Activated B cell treated with CpG ODN at 0.5 μM for 24 hours (primary cell): Measurements from ENCODE around the gene ABITRAM. TPM values are rescaled to one million over a fixed set of nuclear protein-coding genes. Genes with fewer than 3 reads are reported as not detected.
A peak's percentile ranks its signal among the peaks of the same experiment; 100 is the strongest.
"Not testable (repeated sequence)": the region's sequence is repeated elsewhere in the genome, so short reads cannot be mapped to it uniquely, and the experiment has no call there.

Source experiments
- ATAC-seq: fragments of 200-7000 bp; cut with Tn5 transposase; one replicate; pipeline ENCODE4 v1.10.0; 2021; ENCODE audit warnings: low read depth, mild to moderate bottlenecking, moderate library complexity
- CTCF ChIA-PET: fragments of 350-600 bp; sonication (Branson Sonifier 250); formaldehyde crosslinking; loops from one replicate; lab custom pipeline; 2021; ENCODE audit warnings: antibody characterized with exemption; lab: Charles Lee
- POLR2A ChIA-PET: fragments of 350-600 bp; sonication (Branson Sonifier 250); formaldehyde crosslinking; loops from one replicate; lab custom pipeline; 2021; ENCODE audit warnings: antibody characterized with exemption; lab: Charles Lee
- DNase-seq: peaks from one replicate; pipeline ENCODE4 v3.0.0; 2022
- H3K27ac Mint-ChIP-seq: one replicate; pipeline ENCODE4 v1.8.0; 2020; ENCODE audit warnings: mixed read lengths
- H3K27me3 Mint-ChIP-seq: one replicate; pipeline ENCODE4 v1.8.0; 2021; ENCODE audit warnings: mixed read lengths
- H3K36me3 Mint-ChIP-seq: one replicate; pipeline ENCODE4 v1.8.0; 2021; ENCODE audit warnings: low read depth, mixed read lengths
- H3K4me1 Mint-ChIP-seq: one replicate; pipeline ENCODE4 v1.8.0; 2021; ENCODE audit warnings: mixed read lengths
- H3K4me3 Mint-ChIP-seq: one replicate; pipeline ENCODE4 v1.8.0; 2020; ENCODE audit warnings: mild to moderate bottlenecking, mixed read lengths
- H3K9me3 Mint-ChIP-seq: one replicate; pipeline ENCODE4 v1.8.0; 2020; ENCODE audit warnings: mixed read lengths
- intact Hi-C: fragments of 100-400 bp; cut with micrococcal nuclease; formaldehyde crosslinking; loops from one replicate; pipeline ENCODE4 v1.15.1; 2024
- total RNA-seq: library from RNA; stranded (reverse); gene quantifications from 2 replicates; pipeline ENCODE4 v1.2.3, GENCODE V29; 2022
- TF ChIP-seq, protein P1 (sequence below): fragments of 200-600 bp; IDR thresholded peaks from one replicate; pipeline ENCODE4 v1.8.0; 2022; ENCODE audit warnings: antibody characterized with exemption, mild to moderate bottlenecking

Gene ABITRAM
- total RNA-seq: 6.4 and 7.8 TPM in 2 replicates

DNA sequence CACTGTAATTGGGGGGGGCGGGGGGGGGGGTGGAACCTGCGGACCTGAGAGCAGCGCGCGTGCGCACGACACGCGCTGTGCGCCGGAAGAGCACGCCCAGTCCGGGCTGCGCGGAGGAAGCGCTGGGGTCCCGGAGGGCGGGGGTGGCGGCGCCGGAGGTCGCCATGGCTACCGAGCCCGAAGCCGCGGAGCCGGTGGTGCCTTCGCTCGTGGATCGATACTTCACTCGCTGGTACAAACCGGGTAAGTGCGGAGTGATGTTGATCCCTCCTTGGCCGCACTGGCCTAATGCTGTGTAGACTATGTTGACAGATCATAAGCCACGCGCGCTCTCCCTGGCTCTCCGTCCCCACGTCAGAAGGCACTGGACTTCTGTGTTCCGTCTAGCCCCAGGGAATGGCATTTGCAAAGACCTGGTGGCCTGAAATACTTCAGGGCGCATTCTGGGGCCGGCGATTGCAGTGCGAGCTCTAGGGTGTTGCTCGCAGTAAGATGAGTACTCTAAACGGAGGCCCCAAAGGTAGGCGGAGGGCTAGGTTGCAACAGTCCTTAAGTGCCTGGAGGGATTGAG, at the start of gene ABITRAM:
Gene ABITRAM, plus strand, starts transcription at position 78 of the 571 bp plus-strand sequence. Its CDS starts 87 bp downstream, at position 165.
- CTCF ChIA-PET: no interaction called here
- no peaks in the 10 kb centered on the region for H3K27me3 Mint-ChIP-seq
- peak within 1 kb of the TSS; percentile 97 for H3K4me3 Mint-ChIP-seq
- H3K4me1 Mint-ChIP-seq: peaks cover 23% of the 10 kb centered on the region
- peak; percentile 85 for ATAC-seq
- peaks cover 21% of the 10 kb centered on the region for H3K36me3 Mint-ChIP-seq
- peak within 1 kb of the TSS; percentile 89 for H3K27ac Mint-ChIP-seq
- TF ChIP-seq, protein P1, sequence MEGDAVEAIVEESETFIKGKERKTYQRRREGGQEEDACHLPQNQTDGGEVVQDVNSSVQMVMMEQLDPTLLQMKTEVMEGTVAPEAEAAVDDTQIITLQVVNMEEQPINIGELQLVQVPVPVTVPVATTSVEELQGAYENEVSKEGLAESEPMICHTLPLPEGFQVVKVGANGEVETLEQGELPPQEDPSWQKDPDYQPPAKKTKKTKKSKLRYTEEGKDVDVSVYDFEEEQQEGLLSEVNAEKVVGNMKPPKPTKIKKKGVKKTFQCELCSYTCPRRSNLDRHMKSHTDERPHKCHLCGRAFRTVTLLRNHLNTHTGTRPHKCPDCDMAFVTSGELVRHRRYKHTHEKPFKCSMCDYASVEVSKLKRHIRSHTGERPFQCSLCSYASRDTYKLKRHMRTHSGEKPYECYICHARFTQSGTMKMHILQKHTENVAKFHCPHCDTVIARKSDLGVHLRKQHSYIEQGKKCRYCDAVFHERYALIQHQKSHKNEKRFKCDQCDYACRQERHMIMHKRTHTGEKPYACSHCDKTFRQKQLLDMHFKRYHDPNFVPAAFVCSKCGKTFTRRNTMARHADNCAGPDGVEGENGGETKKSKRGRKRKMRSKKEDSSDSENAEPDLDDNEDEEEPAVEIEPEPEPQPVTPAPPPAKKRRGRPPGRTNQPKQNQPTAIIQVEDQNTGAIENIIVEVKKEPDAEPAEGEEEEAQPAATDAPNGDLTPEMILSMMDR: no peak
- intact Hi-C loops: loop anchor here (1.0 to 5.0 kb wide), 6 partner anchors 20 to 1651 kb away; partner anchors contain the start of genes CTNNAL1, RAD23B and TXN
- POLR2A ChIA-PET: interaction anchor here (0.6 to 0.9 kb wide), 2 partner anchors 185 to 197 kb away, joined by 4 to 5 read pairs; no protein-coding TSS in a partner anchor
- no peaks in the 10 kb centered on the region for H3K9me3 Mint-ChIP-seq
- DNase-seq: peak; percentile 73

DNA sequence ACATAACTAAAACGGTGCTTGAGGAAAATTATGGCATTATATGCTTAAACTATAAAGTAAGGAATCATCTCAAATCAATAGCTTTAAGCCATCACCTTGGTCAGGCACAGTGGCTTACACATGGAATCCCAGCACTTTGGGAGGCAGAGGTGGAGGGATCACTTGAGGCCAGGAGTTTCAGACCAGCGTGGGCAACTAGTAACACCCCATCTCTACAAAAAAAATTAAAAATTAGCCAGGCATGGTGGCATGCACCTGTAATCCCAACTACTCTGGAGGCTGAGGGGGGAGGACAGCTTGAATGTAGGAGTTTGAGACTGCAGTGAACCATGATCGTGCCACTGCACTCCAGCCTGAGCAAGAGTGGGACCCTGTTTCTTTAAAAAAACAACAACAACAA, 49.5 kb upstream of the ABITRAM start:
- intact Hi-C loops: loop anchor here (5.0 kb wide), 1 partner anchor 638 kb away; no protein-coding TSS in a partner anchor
- CTCF ChIA-PET: no interaction called here
- Mint-ChIP-seq H3K4me1 (peaks cover 5% of the 10 kb centered on the region), H3K36me3 (peaks cover 67% of the 10 kb centered on the region), H3K27ac (no peak overlapping the region), H3K27me3 (no peaks in the 10 kb centered on the region), H3K9me3 (no peaks in the 10 kb centered on the region), H3K4me3 (no peak overlapping the region)
- TF ChIP-seq, protein P1: no peak
- no peak for DNase-seq
- no peak for ATAC-seq
- POLR2A ChIA-PET: interaction anchor here (0.5 kb wide), 1 partner anchor 34 kb away, joined by 3 read pairs; no protein-coding TSS in a partner anchor

GRCh38 chr9:108885643-108886348, 48.4 kb upstream of the ABITRAM start:
- CTCF ChIA-PET: no interaction called here
- Mint-ChIP-seq H3K9me3 (no peaks in the 10 kb centered on the region), H3K36me3 (peaks cover 69% of the 10 kb centered on the region), H3K27ac (no peak overlapping the region), H3K4me1 (peaks cover 5% of the 10 kb centered on the region), H3K4me3 (no peak overlapping the region), H3K27me3 (no peaks in the 10 kb centered on the region)
- intact Hi-C loops: loop anchor here (5.0 kb wide), 1 partner anchor 637 kb away; no protein-coding TSS in a partner anchor
- POLR2A ChIA-PET: no interaction called here
- TF ChIP-seq, protein P1: no peak
- ATAC-seq (peak; percentile 64), DNase-seq (no peak)

GRCh38 chr9:108886594-108887271, 47.5 kb upstream of the ABITRAM start:
- DNase-seq, H3K4me1 Mint-ChIP-seq, CTCF ChIA-PET, H3K27ac Mint-ChIP-seq, H3K9me3 Mint-ChIP-seq, ATAC-seq, H3K4me3 Mint-ChIP-seq, H3K27me3 Mint-ChIP-seq: not testable (repeated sequence)
- intact Hi-C loops: loop anchor here (5.0 kb wide), 1 partner anchor 636 kb away; no protein-coding TSS in a partner anchor
- H3K36me3 Mint-ChIP-seq: peaks cover 72% of the 10 kb centered on the region
- POLR2A ChIA-PET: interaction anchor here (0.7 kb wide), 1 partner anchor 9 kb away, joined by 5 read pairs; no protein-coding TSS in a partner anchor

DNA sequence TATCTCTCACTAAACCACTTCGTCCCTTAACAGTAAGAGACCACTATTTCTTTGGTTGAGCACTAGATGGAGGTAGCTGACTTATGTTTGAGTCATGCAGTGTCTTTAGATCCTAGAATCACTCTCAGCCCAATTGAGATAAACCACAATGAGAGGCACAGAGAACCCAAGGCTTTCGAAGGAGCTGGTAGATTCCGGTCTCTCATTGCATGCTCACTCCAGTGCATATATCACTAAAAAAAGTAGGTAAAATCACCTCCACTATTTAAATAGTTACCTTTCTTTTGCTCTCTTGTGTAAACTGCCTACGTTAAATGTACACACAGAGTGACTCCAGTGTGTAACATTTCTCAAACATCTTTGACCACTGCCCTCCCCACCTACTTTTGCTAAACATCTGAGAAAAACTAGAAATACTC, 44.5 kb upstream of the ABITRAM start:
- H3K27ac Mint-ChIP-seq: no peak overlapping the region
- no peak overlapping the region for H3K4me3 Mint-ChIP-seq
- ChIA-PET CTCF (interaction anchor here (1.6 kb wide), 1 partner anchor 580 kb away, joined by 5 read pairs; no protein-coding TSS in a partner anchor), POLR2A (no interaction called here)
- no peaks in the 10 kb centered on the region for H3K9me3 Mint-ChIP-seq
- H3K36me3 Mint-ChIP-seq: peaks cover 80% of the 10 kb centered on the region
- ATAC-seq (no peak), DNase-seq (no peak)
- no peaks in the 10 kb centered on the region for H3K27me3 Mint-ChIP-seq
- H3K4me1 Mint-ChIP-seq: peaks cover 5% of the 10 kb centered on the region
- intact Hi-C loops: loop anchor here (5.0 kb wide), 1 partner anchor 633 kb away; no protein-coding TSS in a partner anchor
- TF ChIP-seq, protein P1: no peak
